ENCODE data around the gene TMEM101. TPM values are rescaled to one million over a fixed set of nuclear protein-coding genes. Genes with fewer than 3 reads are reported as not detected.
A peak's percentile ranks its signal among the peaks of the same experiment; 100 is the strongest.

The TMEM101 gene
- total and polyA plus RNA-seq, 2 of the 13 experiments (the other 11 are each of a cell fraction or from before 2014, with no cell fraction given), result 72.0 to 100 TPM

- intact Hi-C loops (cut with micrococcal nuclease; ENCODE audit: unreplicated experiment) (no loop called here), in situ Hi-C loops (cut with HindIII; ENCODE audit: extremely low pct_ligation_motif_present, low pct_unique_long_range_greater_than_20kb) (no loop called here)
- no peaks in the 10 kb centered on the region for H3K79me2 ChIP-seq (ENCODE audit: insufficient read depth, low read length)
- BruUV-seq (replicated peaks), result no TSS peak
- H3K27me3 ChIP-seq (ENCODE audit: control insufficient read depth in 1 of 2, insufficient read depth in 2 of 2, low read length in 2 of 2), result peaks cover 9 to 66% of the 10 kb centered on the region in 2 experiments
- H2AFZ ChIP-seq (ENCODE audit: low read length), result no peak overlapping the region
- H3K4me3 ChIP-seq (replicated peaks in 1 of 3; ENCODE audit: insufficient read depth in 1 of 3, low read depth in 2 of 3, low read length in 3 of 3), result no peak overlapping the region
- WGBS (ENCODE audit: low lambda C conversion rate), result 20% methylated on average over 2 of the region's 2 CpGs
- H3K9ac ChIP-seq (ENCODE audit: insufficient read depth, low read depth, low read length), result no peak overlapping the region
- no peak for FAIRE-seq
- DNase-seq (ENCODE audit: low spot score), result no peak
- H3K36me3 ChIP-seq (replicated peaks in 1 of 2; ENCODE audit: control insufficient read depth in 1 of 2, insufficient read depth in 2 of 2, low read length in 2 of 2), result no peaks in the 10 kb centered on the region
- POLR2A ChIA-PET, result no interaction called here
- no peak for ATAC-seq
- H3K4me2 ChIP-seq (ENCODE audit: low read depth, low read length), result no peak overlapping the region
- H4K20me1 ChIP-seq (ENCODE audit: insufficient read depth, low read length), result no peaks in the 10 kb centered on the region
- peaks cover 38% of the 10 kb centered on the region for H3K4me1 ChIP-seq (ENCODE audit: insufficient read depth, low read length)
- CTCF ChIA-PET (ENCODE audit: low intra/inter-chr PET ratio, low total read pairs), result no interaction called here
- no peak overlapping the region for H3K27ac ChIP-seq (ENCODE audit: extremely low read length, insufficient read depth, low read length)
- H3K9me3 ChIP-seq (ENCODE audit: low read length), result no peaks in the 10 kb centered on the region
- no peak for TF ChIP-seq IRF1 (CRISPR knock-in tag; IDR thresholded peaks at IDR 0.05; ENCODE audit: low read depth)
- 0 out of 2 replicates have a peak, but pooled peaks have one; percentile 14 for TF ChIP-seq ZNF770 (CRISPR knock-in tag; IDR thresholded peaks at IDR 0.05)
- TF ChIP-seq ZNF512 (CRISPR knock-in tag; IDR thresholded peaks at IDR 0.05), result peak; percentile 83; the same call in 1 of the 2 replicates
- 0 out of 2 replicates have a peak, but pooled peaks have one; percentile 22 for TF ChIP-seq FOXP1 (IDR thresholded peaks at IDR 0.05)
- TF ChIP-seq FOXP1 (CRISPR knock-in tag; IDR thresholded peaks at IDR 0.05), result no peak
- TF ChIP-seq ZBTB40 (IDR thresholded peaks at IDR 0.05), result 0 out of 2 replicates have a peak, but pooled peaks have one; percentile 25
- no peak for TF ChIP-seq ZBTB40 (CRISPR knock-in tag; IDR thresholded peaks at IDR 0.05)
- no peak for TF ChIP-seq LCORL (IDR thresholded peaks at IDR 0.05)
- TF ChIP-seq LCORL (CRISPR knock-in tag; IDR thresholded peaks at IDR 0.05), result no peak
- TF ChIP-seq ISX (CRISPR knock-in tag; conservative IDR thresholded peaks at IDR 0.05), result no peak
- no peak for TF ChIP-seq TMF1 (CRISPR knock-in tag; IDR thresholded peaks at IDR 0.05; ENCODE audit: low read depth)
Measured at GRCh38 chr17:43978078-43978477, 36.7 kb downstream of the TMEM101 start.

All from HepG2 (cell line).